Measurements from ENCODE around the gene MEIG1. TPM values are rescaled to one million over a fixed set of nuclear protein-coding genes. Genes with fewer than 3 reads are reported as not detected.
"Not testable (repeated sequence)": the region's sequence is repeated elsewhere in the genome, so short reads cannot be mapped to it uniquely, and the experiment has no call there.

Gene MEIG1
- total RNA-seq, 4 donors from 2014 or later, result not detected

DNA sequence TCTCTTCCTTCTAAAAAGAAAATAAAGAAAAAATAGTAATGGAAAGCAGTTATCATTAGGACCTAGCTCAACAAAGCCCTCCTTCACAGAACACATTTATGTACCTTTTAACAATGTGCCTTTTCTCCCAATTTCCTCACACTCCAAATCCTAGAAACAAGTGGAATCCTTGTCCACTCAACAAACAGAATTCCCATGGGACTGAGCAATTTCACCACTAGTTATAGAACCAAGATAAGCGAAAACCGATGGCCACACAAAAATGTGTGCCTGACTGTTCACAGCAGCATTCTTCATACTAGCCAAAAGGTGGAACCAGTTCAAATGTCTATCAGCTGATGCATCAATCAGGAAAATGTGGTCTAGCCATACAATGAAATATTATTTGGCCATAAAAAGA, 22.6 kb upstream of the MEIG1 start:
- WGBS, 2 donors, result 91 to 92% methylated on average over 2 of the region's 2 CpGs
- no peak overlapping the region for H3K4me3 ChIP-seq (ENCODE audit: low read depth, poor library complexity, severe bottlenecking)
- no peak for DNase-seq (ENCODE audit: low spot score in 2 of 2)
- intact Hi-C loops (cut with DNase I; ENCODE audit: low total_unique reads), result no loop called here
- TF ChIP-seq POLR2A (IDR thresholded peaks at IDR 0.05), result no peak
- TF ChIP-seq, protein P1, sequence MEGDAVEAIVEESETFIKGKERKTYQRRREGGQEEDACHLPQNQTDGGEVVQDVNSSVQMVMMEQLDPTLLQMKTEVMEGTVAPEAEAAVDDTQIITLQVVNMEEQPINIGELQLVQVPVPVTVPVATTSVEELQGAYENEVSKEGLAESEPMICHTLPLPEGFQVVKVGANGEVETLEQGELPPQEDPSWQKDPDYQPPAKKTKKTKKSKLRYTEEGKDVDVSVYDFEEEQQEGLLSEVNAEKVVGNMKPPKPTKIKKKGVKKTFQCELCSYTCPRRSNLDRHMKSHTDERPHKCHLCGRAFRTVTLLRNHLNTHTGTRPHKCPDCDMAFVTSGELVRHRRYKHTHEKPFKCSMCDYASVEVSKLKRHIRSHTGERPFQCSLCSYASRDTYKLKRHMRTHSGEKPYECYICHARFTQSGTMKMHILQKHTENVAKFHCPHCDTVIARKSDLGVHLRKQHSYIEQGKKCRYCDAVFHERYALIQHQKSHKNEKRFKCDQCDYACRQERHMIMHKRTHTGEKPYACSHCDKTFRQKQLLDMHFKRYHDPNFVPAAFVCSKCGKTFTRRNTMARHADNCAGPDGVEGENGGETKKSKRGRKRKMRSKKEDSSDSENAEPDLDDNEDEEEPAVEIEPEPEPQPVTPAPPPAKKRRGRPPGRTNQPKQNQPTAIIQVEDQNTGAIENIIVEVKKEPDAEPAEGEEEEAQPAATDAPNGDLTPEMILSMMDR (IDR thresholded peaks at IDR 0.05), result no peak

GRCh38 chr10:14938971-14939370, 20.2 kb upstream of the MEIG1 start:
- whole genome bisulfite sequencing, 2 donors, result 68 to 87% methylated on average over 2 to 4 of the region's 5 CpGs
- intact Hi-C loops (cut with DNase I; ENCODE audit: low total_unique reads); H3K4me3 ChIP-seq (ENCODE audit: low read depth, poor library complexity, severe bottlenecking); DNase-seq (ENCODE audit: low spot score in 2 of 2): not testable (repeated sequence)

- H3K4me3 ChIP-seq (ENCODE audit: low read depth, poor library complexity, severe bottlenecking); DNase-seq (ENCODE audit: low spot score in 2 of 2); intact Hi-C loops (cut with DNase I; ENCODE audit: low total_unique reads): not testable (repeated sequence)
- 81 to 89% methylated on average over 17 of the region's 17 CpGs for WGBS, 2 donors
Measured at GRCh38 chr10:14942147-14942949, 16.8 kb upstream of the MEIG1 start.

DNA sequence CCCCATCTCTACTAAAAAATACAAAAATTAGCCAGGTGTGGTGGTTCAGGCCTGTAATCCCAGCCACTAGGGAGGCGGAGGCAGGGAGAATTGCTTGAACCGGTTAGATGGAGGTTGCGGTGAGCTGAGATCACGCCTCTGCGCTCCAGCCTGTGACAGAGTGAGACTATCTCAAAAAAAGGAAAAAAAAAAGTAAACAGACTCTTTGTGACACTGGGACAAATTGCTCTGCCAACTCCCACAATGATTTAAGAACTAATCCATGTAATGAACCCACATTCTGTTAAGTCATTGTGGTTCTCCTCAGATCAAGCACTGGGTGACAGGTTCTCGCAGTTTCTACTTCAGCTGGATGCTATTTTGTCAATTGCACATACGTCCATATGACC, 16.2 kb upstream of the MEIG1 start:
- intact Hi-C loops (cut with DNase I; ENCODE audit: low total_unique reads); H3K4me3 ChIP-seq (ENCODE audit: low read depth, poor library complexity, severe bottlenecking); DNase-seq (ENCODE audit: low spot score in 2 of 2): not testable (repeated sequence)
- WGBS, 2 donors, result 93 to 96% methylated on average over 7 of the region's 7 CpGs

DNA sequence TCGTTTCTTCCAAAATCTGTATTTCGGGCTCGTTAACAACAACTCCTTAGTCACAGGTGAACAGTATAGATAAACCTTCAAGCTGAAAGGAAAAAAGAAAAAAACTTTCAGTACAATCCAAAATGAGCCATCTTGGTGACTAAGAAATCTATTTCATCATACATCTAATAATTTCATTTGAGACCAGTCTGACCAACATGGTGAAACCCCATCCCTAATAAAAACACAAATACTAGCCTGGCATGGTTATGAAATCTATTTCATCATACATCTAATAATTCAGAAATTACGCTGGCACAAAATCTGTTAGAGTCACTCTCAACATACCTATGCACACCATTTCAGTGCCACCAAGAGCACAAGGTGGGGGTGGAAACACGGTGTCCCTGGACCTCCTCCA, 14.1 kb upstream of the MEIG1 start:
- no peak for DNase-seq (ENCODE audit: low spot score in 2 of 2)
- TF ChIP-seq, protein P1 (IDR thresholded peaks at IDR 0.05), result no peak
- no peak for TF ChIP-seq POLR2A (IDR thresholded peaks at IDR 0.05)
- WGBS, 2 donors, result 93 to 94% methylated on average over 5 of the region's 5 CpGs
- intact Hi-C loops (cut with DNase I; ENCODE audit: low total_unique reads), result no loop called here
- no peak overlapping the region for H3K4me3 ChIP-seq (ENCODE audit: low read depth, poor library complexity, severe bottlenecking)

DNA sequence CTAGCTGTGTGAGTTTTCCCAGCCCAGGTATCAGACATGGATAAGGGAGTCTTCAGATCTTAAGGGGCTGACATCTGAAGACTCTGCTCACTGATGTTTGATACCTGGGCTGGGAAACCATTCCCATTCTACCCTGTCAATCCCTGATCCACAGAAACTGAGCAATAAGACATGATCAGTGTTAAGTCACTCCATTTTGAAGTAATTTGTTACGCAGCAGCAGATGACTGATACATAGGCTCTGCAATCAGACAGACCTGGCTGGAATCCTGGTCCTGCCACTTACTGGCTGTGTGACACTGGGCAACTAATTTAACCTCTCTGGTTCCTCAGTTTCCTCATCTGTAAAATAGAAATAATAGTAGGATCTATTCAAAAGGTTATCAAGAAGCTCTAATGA, 11.9 kb upstream of the MEIG1 start:
- 100% methylated on average over 1 of the region's 1 CpG for WGBS, 2 donors
- intact Hi-C loops (cut with DNase I; ENCODE audit: low total_unique reads), result no loop called here
- no peak for TF ChIP-seq POLR2A (IDR thresholded peaks at IDR 0.05)
- TF ChIP-seq, protein P1 (IDR thresholded peaks at IDR 0.05), result no peak
- H3K4me3 ChIP-seq (ENCODE audit: low read depth, poor library complexity, severe bottlenecking), result no peak overlapping the region
- no peak for DNase-seq (ENCODE audit: low spot score in 2 of 2)

GRCh38 chr10:14949291-14949690, 9.9 kb upstream of the MEIG1 start:
- no peak for TF ChIP-seq POLR2A (IDR thresholded peaks at IDR 0.05)
- TF ChIP-seq, protein P1 (IDR thresholded peaks at IDR 0.05), result no peak
- H3K4me3 ChIP-seq (ENCODE audit: low read depth, poor library complexity, severe bottlenecking), result no peak overlapping the region
- intact Hi-C loops (cut with DNase I; ENCODE audit: low total_unique reads), result no loop called here
- DNase-seq (ENCODE audit: low spot score in 2 of 2), result no peak
- 92 to 93% methylated on average over 5 of the region's 5 CpGs for WGBS, 2 donors
